GM06990 (cell line): Measurements from ENCODE around the gene SH3GL1.
A peak's percentile ranks its signal among the peaks of the same experiment; 100 is the strongest.

Source experiments
- DNase-seq: peaks from one replicate; pipeline ENCODE4 v3.0.0-alpha.2; 2011; ENCODE audit not compliant: insufficient read length; ENCODE audit errors: extremely low read depth
- H3K27me3 ChIP-seq: replicated peaks from 2 replicates; pipeline ENCODE4 v1.6.0; 2011; ENCODE audit warnings: low read length; ENCODE audit not compliant: control insufficient read depth, insufficient read depth
- H3K36me3 ChIP-seq: 2 replicates; pipeline ENCODE4 v1.5.1; 2011; ENCODE audit warnings: low read length; ENCODE audit not compliant: control insufficient read depth, insufficient read depth
- H3K4me3 ChIP-seq: replicated peaks from 2 replicates; pipeline ENCODE4 v1.5.1; 2011; ENCODE audit warnings: low read depth, mild to moderate bottlenecking, control low read depth, low read length
- CTCF ChIP-seq: IDR thresholded peaks from 2 replicates; pipeline ENCODE4 v1.5.1; 2011; ENCODE audit warnings: low read length, control low read depth, mild to moderate bottlenecking, inconsistent platforms; ENCODE audit not compliant: insufficient read depth, poor library complexity, severe bottlenecking

Gene SH3GL1

DNA sequence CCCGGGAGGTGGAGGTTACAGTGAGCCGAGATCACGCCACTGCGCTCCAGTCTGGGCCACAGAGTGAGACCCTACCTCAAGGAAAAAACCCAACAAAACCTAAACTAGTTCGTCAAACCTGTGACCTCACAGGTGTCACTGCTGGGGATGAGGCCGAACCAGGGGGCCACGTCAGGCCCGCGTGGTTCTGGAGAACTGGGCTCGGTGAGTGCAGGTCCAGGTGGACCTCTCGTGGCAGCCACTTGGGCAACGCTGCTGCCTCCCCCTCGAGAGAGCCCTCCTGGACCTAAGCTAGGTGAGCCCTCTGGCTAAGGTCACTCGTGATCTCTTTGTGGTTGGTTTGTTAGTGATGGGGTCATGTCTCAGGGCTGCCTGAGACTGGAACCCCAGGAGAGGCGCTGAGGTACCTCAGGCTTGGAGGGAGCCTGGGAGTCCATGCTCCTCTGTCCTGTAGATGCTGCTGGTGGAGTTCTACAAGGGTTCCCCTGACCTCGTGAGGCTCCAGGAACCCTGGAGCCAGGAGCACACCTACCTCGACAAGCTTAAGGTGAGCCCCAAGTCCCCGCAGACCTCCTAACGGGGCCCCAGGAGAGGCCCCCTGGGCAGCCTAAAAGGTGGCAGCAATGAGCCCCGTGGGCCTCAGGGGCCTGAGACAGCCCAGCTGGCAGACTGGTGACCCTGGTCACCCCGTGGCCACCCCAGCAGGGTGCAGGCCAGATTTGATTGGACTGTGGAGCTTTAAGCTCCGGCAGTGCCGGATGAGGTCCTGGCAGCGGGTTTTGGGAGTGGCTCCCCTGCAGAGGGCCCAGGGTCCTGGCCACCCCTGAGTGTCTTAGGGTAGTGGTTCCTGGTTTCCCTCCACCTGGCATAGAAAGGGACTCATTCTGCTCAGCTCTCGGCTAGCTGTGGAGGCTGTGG lies 41.4 kb downstream of the SH3GL1 start:
- H3K36me3 ChIP-seq: peaks cover 39% of the 10 kb centered on the region
- no peak for TF ChIP-seq CTCF
- peak; percentile 2 for DNase-seq
- H3K4me3 ChIP-seq: no peak overlapping the region
- H3K27me3 ChIP-seq: no peaks in the 10 kb centered on the region

DNA sequence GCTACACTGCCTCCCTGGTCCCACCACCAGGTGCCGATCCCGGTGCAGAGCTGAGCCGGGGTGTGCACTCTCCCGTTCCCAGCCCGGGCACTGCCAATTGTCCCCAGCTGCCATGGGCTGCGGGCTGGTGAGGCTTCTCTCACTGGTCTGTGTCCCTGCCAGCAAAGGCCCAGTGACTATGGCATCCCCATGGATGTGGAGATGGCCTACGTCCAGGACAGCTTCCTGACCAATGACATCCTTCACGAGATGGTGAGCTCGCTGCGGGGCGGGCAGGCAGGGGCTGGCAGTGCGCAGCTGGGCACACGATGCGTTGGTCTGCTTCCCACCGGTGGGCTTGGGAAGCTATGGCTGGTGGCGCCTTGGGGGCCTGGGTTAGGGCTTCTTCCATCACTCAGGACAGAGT lies 42.4 kb downstream of the SH3GL1 start:
- no peak for DNase-seq
- no peak for TF ChIP-seq CTCF
- peaks cover 29% of the 10 kb centered on the region for H3K36me3 ChIP-seq

DNA sequence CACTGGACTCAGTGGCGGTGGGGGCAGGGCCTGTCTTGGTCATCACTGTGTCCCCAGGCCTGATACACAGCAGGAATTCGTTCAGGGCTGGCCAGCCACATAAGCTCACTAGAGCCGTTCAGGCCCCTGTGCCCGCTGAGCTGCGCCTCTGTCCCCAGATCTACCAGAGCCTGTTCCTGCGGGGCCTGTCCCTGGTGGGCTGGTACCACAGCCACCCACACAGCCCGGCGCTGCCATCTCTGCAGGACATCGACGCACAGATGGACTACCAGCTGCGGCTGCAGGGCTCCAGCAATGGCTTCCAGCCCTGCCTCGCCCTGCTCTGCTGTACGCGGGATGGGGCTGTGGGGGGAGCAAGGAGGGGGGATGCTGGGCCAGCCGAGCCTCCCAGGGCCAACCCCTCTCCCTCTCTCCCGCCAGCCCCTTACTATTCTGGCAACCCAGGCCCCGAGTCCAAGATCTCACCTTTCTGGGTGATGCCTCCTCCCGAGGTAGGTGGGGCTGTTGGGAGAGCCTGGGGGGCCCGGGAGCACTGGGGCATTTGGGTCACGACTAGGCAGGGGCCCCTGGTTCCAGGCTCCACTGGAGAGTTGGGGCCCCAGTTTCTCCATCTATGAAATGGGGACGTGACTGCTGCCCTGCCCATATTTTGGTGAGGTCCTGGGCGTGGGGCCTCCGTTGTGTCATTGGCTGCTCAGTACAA lies 43.1 kb downstream of the SH3GL1 start:
- TF ChIP-seq CTCF: no peak
- H3K27me3 ChIP-seq: no peaks in the 10 kb centered on the region
- H3K4me3 ChIP-seq: no peak overlapping the region
- peaks cover 25% of the 10 kb centered on the region for H3K36me3 ChIP-seq
- DNase-seq: no peak

More for the DNA sequence above, 42.4 kb downstream of the SH3GL1 start:
- no peaks in the 10 kb centered on the region for H3K27me3 ChIP-seq
- no peak overlapping the region for H3K4me3 ChIP-seq

DNA sequence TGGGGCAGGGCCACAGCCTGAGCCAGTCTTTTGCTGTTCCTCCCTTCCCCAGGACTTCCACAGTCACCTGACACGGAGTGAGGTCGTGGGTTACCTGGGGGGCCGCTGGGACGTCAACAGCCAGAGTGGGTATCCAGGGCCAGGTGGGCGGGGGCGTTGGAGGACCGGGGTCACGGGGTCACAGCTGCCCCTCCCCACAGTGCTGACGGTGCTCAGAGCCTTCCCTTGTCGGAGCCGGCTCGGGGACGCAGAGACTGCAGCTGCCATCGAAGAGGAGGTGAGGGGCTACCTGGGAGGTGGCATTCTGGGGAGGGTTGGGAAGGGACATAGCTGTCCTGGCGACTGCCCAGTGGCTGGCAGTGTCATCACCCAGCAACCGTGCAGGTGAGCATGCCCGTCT lies 45.5 kb downstream of the SH3GL1 start:
- TF ChIP-seq CTCF: no peak
- peaks cover 11% of the 10 kb centered on the region for H3K36me3 ChIP-seq

GRCh38 chr19:4354282-4354681 lies 46.1 kb downstream of the SH3GL1 start:
- DNase-seq: no peak
- Histone ChIP-seq H3K27me3 (no peaks in the 10 kb centered on the region), H3K36me3 (peaks cover 8% of the 10 kb centered on the region), H3K4me3 (no peak overlapping the region)
- no peak for TF ChIP-seq CTCF

More for the DNA sequence above, 45.5 kb downstream of the SH3GL1 start:
- no peak overlapping the region for H3K4me3 ChIP-seq
- no peaks in the 10 kb centered on the region for H3K27me3 ChIP-seq
- no peak for DNase-seq
